Brain microvascular endothelial cell (primary cell): ENCODE measurements around the gene ATXN3.

Source experiments
- DNase-seq: peaks from one replicate; pipeline ENCODE4 v3.0.0-alpha.2; 2020
- H3K27ac ChIP-seq: fragments of 250-450 bp; sonication (Bioruptor Pico); 2 replicates; pipeline ENCODE4 v1.5.1; 2020; ENCODE audit warnings: mild to moderate bottlenecking, moderate library complexity
- H3K27me3 ChIP-seq: fragments of 250-450 bp; sonication (Bioruptor Pico); replicated peaks from 2 replicates; pipeline ENCODE4 v1.5.1; 2020; ENCODE audit warnings: mild to moderate bottlenecking
- H3K36me3 ChIP-seq: fragments of 250-450 bp; sonication (Bioruptor Pico); replicated peaks from 2 replicates; pipeline ENCODE4 v1.5.1; 2020; ENCODE audit warnings: mild to moderate bottlenecking
- H3K4me3 ChIP-seq: 2 replicates; pipeline ENCODE4 v1.5.1; 2011; ENCODE audit warnings: low read depth, mild to moderate bottlenecking, control low read depth, low read length, moderate library complexity
- in situ Hi-C: cut with HindIII; loops from 2 replicates; pipeline ENCODE4 v1.10.0; 2017; ENCODE audit warnings: low sequenced_read_pairs, low pct_ligation_motif_present
- TF ChIP-seq, protein P1 (sequence below): IDR thresholded peaks from 2 replicates; pipeline ENCODE4 v1.5.1; 2011; ENCODE audit warnings: low read depth, mild to moderate bottlenecking, moderate library complexity, low read length, control low read depth, inconsistent platforms; ENCODE audit errors: missing control alignments

ATXN3 gene

DNA sequence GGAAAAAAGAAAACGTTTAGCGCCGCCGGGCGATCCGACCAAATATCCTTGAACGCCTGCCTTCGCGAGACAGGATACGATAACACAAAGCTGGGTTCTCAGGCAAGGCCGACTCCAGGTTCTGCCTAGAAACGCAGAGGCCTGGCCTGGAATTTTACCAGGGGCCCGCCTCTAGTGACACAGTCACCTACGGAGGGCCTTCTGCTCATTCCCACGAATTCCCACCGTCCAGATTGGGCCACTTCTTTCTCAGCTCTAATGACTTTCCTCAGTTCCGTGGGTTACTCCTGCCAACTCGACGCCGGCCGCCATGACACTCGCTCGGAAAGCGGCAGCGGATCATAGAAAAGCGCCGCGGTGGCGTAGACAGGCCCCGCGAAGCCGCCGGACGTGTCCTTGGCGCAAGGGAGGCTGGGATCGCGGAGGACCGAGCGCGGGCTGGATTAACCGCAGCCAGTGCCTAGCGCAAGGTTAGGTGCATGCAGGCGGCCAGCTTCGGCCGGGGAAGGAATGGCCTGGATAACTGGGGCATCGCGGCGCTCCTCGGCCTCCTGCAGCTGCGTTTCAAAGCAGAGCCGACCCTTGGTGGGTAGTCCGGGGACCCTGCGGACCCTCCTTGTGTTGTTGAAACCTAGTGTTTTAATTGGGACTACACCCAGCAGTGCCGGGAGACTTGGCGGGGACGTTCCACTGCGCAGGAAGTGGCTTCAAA lies 66.5 kb downstream of the ATXN3 start, which contains the start of gene TRIP11:
Gene TRIP11 (minus strand): TSS at position 341 of the 712 bp plus-strand sequence. CDS start 374 bp downstream, outside the sequence.
- TF ChIP-seq, protein P1, sequence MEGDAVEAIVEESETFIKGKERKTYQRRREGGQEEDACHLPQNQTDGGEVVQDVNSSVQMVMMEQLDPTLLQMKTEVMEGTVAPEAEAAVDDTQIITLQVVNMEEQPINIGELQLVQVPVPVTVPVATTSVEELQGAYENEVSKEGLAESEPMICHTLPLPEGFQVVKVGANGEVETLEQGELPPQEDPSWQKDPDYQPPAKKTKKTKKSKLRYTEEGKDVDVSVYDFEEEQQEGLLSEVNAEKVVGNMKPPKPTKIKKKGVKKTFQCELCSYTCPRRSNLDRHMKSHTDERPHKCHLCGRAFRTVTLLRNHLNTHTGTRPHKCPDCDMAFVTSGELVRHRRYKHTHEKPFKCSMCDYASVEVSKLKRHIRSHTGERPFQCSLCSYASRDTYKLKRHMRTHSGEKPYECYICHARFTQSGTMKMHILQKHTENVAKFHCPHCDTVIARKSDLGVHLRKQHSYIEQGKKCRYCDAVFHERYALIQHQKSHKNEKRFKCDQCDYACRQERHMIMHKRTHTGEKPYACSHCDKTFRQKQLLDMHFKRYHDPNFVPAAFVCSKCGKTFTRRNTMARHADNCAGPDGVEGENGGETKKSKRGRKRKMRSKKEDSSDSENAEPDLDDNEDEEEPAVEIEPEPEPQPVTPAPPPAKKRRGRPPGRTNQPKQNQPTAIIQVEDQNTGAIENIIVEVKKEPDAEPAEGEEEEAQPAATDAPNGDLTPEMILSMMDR, result no peak
- DNase-seq, result peak; percentile 94
- H3K27ac ChIP-seq, result peak within 1 kb of the TSS; percentile 97

DNA sequence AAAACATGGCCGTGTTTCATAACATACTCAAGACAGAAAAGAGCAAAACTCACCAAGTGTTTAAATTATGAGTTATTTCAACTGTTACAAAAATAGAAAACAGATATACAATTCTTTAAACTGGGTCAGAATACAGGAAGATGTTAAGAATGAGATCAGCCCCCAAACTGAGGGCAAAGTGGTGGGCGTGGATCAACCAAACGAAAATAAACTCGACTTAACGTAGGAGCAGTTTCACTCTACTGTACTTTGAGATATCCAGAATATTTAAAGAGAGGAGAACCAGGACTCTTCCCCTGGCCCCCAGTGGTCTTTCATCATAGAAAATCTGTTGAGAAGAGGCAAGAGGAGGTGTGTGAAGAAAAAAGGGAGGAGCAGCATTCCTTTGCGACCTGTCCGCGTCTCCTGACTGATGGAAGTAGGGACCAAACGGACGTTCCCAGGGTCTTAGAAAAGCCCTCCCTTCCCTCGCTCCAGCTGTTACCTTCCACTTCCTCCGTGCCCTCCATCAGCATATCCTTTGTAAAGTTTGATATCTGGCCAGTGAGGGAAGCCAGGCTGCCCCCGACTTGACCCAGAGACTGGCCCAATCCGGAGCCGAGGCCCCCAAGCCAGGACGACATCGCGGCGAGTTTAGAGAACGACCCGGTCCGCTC lies 67.2 kb downstream of the ATXN3 start:
- TF ChIP-seq, protein P1, result no peak
- Histone ChIP-seq H3K36me3 (no peaks in the 10 kb centered on the region), H3K27ac (peak overlapping the region; percentile 97), H3K4me3 (peak overlapping the region; percentile 76), H3K27me3 (no peaks in the 10 kb centered on the region)
- in situ Hi-C loops, result no loop called here
- DNase-seq, result peak; percentile 78

More for the DNA sequence above, 66.5 kb downstream of the ATXN3 start, which contains the start of gene TRIP11:
- no peaks in the 10 kb centered on the region for H3K36me3 ChIP-seq
- peak within 1 kb of the TSS; percentile 76 for H3K4me3 ChIP-seq
- in situ Hi-C loops, result no loop called here
- no peaks in the 10 kb centered on the region for H3K27me3 ChIP-seq

DNA sequence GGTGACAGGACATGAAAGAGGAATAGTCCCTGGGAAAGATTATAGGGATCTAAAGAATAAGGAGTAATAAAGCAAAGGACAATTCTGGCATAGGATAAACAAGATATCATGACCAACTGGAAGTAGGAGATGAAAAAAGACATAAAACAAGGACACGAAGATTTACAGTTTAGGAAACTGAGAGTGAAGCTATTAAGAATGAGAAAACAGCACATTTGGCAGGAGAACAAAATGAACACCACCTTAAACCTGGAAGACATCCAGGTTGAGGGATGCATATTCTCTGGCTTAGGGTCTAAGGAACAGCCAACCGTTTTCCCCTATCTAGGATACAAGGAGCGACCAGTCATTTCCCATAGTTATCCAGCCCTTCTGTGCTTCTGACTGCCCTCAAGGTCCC lies 68.4 kb downstream of the ATXN3 start:
- H3K4me3 ChIP-seq, result peak overlapping the region; percentile 76
- TF ChIP-seq, protein P1, result no peak
- DNase-seq, result no peak
- no peaks in the 10 kb centered on the region for H3K27me3 ChIP-seq
- in situ Hi-C loops, result no loop called here
- H3K36me3 ChIP-seq, result no peaks in the 10 kb centered on the region
- H3K27ac ChIP-seq, result no peak overlapping the region

DNA sequence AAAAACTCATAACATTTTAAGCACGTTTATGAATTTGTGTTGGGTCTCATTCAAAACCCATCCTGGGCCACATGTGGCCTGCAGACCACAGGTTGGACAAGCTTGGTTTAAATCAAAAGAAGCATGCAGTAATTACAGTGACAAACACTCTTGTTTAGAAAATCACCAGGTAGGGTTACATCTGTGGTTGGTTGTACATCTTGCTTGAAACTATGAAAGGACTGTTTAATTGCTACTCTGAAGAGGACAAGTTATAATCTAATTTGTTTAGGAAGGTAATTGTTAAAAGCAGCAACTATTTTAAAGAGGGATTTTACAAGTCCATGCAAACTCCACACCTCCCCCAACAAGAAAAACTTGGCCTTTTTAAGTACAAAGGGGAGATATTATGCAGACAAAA lies 70.5 kb downstream of the ATXN3 start:
- Histone ChIP-seq H3K36me3 (peaks cover 7% of the 10 kb centered on the region), H3K27ac (no peak overlapping the region), H3K4me3 (no peak overlapping the region), H3K27me3 (no peaks in the 10 kb centered on the region)
- in situ Hi-C loops, result no loop called here
- TF ChIP-seq, protein P1, result no peak
- DNase-seq, result no peak

DNA sequence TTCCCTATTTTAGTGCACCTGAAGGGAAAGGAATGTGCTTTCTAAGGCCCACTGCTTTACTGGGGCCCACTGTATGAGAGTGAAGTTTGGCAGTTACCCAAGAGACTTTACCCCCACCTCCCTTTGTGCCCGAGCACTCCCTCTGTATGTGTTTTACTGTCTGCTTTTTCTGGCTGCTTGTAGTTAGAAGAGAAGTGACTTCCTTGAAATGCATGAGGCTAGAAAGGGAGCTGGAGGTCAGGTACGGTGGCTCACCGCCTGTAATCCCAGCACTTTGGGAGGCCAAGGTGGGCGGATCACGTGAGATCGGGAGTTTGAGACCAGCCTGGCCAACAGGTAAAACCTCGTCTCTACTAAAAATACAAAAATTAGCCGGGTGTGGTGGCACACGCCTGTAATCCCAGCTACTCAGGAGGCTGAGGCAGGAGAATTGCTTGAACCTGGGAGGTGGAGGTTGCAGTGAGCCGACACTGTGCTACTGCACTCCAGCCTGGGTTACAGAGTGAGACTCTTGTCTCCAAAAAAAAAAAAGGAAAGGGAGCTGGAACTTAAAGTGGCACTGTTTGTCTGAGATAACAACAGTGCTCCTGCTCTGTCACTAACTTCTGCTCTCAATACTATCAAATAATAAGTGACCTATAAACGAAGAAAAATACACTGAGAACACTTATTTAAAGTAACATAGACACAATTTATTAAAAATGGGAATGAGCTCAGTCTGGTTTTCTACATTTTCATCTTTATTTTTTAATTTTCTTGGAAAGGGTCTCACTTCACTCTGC lies 72.3 kb downstream of the ATXN3 start:
- DNase-seq, result no peak
- Histone ChIP-seq H3K4me3 (no peak overlapping the region), H3K36me3 (peaks cover 12% of the 10 kb centered on the region), H3K27me3 (no peaks in the 10 kb centered on the region), H3K27ac (no peak overlapping the region)
- in situ Hi-C loops, result no loop called here
- TF ChIP-seq, protein P1, result no peak
